ENCODE results near the gene ZNF836.

ZNF836 gene

GRCh38 chr19:52187407-52187806, 16.0 kb upstream of the ZNF836 start:
- DNase-seq: no peak

GRCh38 chr19:52176574-52176973, 5.2 kb upstream of the ZNF836 start:
- no peak for DNase-seq

- no peak for DNase-seq
Measured at GRCh38 chr19:52172347-52172746, 926 bp upstream of the ZNF836 start.

GRCh38 chr19:52170863-52171320, 529 bp downstream of the ZNF836 start:
- DNase-seq: no peak

- no peak for DNase-seq
Measured at GRCh38 chr19:52170304-52170703, 1.1 kb downstream of the ZNF836 start.

- no peak for DNase-seq
Measured at GRCh38 chr19:52155596-52156359, 15.6 kb downstream of the ZNF836 start.

GRCh38 chr19:52148256-52148655, 23.2 kb downstream of the ZNF836 start:
- DNase-seq: no peak

- DNase-seq: no peak
Measured at GRCh38 chr19:52142001-52142595, 29.3 kb downstream of the ZNF836 start.

GRCh38 chr19:52141203-52141602, 30.2 kb downstream of the ZNF836 start:
- DNase-seq: no peak

- DNase-seq: no peak
Measured at GRCh38 chr19:52140032-52140710, 31.2 kb downstream of the ZNF836 start.

GRCh38 chr19:52139252-52140031, 32.0 kb downstream of the ZNF836 start, which contains the start of gene ZNF616:
ZNF616 (minus strand) TSS chr19:52139938; CDS start chr19:52130512, 9,426 bp downstream.
- peak; percentile 93 for DNase-seq

- DNase-seq: no peak
Measured at GRCh38 chr19:52138983-52139251, 32.5 kb downstream of the ZNF836 start.

GRCh38 chr19:52138278-52138982, 33.0 kb downstream of the ZNF836 start:
- DNase-seq: peak; percentile 23

GRCh38 chr19:52120286-52120685, 51.1 kb downstream of the ZNF836 start:
- DNase-seq: no peak

- DNase-seq: no peak
Measured at GRCh38 chr19:52115526-52116053, 55.8 kb downstream of the ZNF836 start.

GRCh38 chr19:52114691-52115090, 56.7 kb downstream of the ZNF836 start:
- no peak for DNase-seq

GRCh38 chr19:52112624-52113023, 58.8 kb downstream of the ZNF836 start:
- no peak for DNase-seq

GRCh38 chr19:52110780-52111179, 60.6 kb downstream of the ZNF836 start:
- DNase-seq: no peak

All from GDM1 (cell line).